ENCODE measurements around the gene WNK2.
"Not testable (repeated sequence)": the region's sequence is repeated elsewhere in the genome, so short reads cannot be mapped to it uniquely, and the experiment has no call there.

- TF ChIP-seq CTCF (IDR thresholded peaks at IDR 0.05; ENCODE audit: insufficient read depth, low read length); POLR2AphosphoS5 (IDR thresholded peaks at IDR 0.05; ENCODE audit: low read depth); REST (IDR thresholded peaks at IDR 0.05; ENCODE audit: insufficient replicate concordance, low read depth); GABPA (IDR thresholded peaks at IDR 0.05; ENCODE audit: low read depth): not testable (repeated sequence)
These were observed 157.9 kb downstream of the WNK2 start for GRCh38 chr9:93341820-93342219.

All from HL-60 (cell line).